Dendritic cell treated with granulocyte-macrophage colony-stimulating factor and Interleukin-4, amounts not matched to agents 40 ng/mL and 50 ng/mL, for 4 days (primary cell): ENCODE results near the gene ADAMTS2.

Experiments used
- H3K27ac Mint-ChIP-seq: one replicate; pipeline ENCODE4 v1.8.0; 2022; ENCODE audit warnings: mild to moderate bottlenecking, mixed read lengths
- H3K27me3 Mint-ChIP-seq: one replicate; pipeline ENCODE4 v1.8.0; 2022; ENCODE audit warnings: mild to moderate bottlenecking, mixed read lengths
- H3K36me3 Mint-ChIP-seq: one replicate; pipeline ENCODE4 v1.8.0; 2022; ENCODE audit warnings: low read depth, mixed read lengths
- H3K4me1 Mint-ChIP-seq: one replicate; pipeline ENCODE4 v1.8.0; 2022; ENCODE audit warnings: low read depth, mixed read lengths
- H3K4me3 Mint-ChIP-seq: one replicate; pipeline ENCODE4 v1.8.0; 2022; ENCODE audit warnings: mild to moderate bottlenecking, moderate library complexity, mixed read lengths
- H3K9me3 Mint-ChIP-seq: one replicate; pipeline ENCODE4 v1.8.0; 2022; ENCODE audit warnings: mixed read lengths
- intact Hi-C: fragments of 100-400 bp; cut with micrococcal nuclease; formaldehyde crosslinking; loops from one replicate; pipeline ENCODE4 v1.15.0; 2022

The ADAMTS2 gene

DNA sequence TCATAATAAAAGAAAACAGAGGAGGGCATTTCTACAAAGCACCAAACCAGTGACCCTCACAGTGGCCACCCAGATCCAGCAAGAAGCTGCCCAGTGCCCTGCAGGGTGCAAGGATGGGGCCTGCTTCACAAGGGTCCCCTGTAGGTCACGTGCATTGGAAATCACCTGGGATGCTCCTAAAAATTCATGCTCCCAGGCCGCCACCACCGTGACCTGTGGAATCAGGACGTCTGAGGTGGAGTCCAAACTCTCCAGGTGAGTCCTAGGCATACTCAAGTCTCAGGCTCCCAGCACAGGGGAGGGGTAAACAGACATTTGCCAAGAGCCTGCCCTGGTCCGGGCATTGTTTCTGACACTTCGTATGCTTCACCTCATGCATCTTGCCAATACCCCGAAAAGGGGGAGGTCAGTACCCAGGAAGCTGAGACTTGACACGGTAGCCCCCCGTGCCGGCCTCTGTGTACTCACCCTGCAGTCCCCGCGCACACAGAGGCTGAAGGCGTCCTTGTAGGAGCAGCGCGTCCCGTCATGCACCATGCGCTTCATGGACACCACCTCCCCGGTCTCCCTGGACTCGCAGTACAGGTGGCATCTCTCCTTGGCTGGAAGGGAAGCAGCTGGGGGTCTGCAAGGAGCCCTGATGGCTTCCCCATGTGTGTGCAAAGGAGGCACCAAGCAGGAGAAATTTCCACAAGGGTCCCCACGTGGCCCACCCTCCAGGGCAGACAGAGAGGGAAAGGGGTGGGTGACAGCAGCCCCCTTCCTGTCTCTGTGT lies 209.6 kb downstream of the ADAMTS2 start:
- no peak overlapping the region for H3K27ac Mint-ChIP-seq
- peaks cover 12% of the 10 kb centered on the region for H3K9me3 Mint-ChIP-seq
- no peak overlapping the region for H3K4me3 Mint-ChIP-seq
- intact Hi-C loops = no loop called here
- H3K27me3 Mint-ChIP-seq = no peaks in the 10 kb centered on the region
- no peaks in the 10 kb centered on the region for H3K36me3 Mint-ChIP-seq
- H3K4me1 Mint-ChIP-seq = no peaks in the 10 kb centered on the region

DNA sequence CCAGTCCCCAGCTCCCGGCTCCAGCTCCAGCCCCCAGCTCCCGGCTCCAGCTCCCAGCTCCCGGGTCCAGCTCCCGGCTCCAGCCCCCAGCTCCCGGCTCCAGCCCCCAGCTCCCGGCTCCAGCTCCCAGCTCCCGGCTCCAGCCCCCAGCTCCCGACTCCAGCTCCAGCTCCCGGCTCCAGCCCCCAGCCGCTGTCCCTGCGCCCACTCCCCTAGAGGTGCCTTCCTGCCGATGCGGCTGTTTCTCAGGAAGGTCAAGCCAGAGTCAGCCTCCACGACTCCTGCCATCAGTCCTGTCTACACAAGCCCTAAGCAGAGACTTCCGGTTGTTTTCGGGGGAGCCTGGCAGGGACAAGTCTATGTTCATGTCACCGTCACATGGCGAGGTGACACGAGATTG lies 210.3 kb downstream of the ADAMTS2 start:
- Mint-ChIP-seq H3K4me3 (no peak overlapping the region), H3K27me3 (no peaks in the 10 kb centered on the region), H3K9me3 (peaks cover 15% of the 10 kb centered on the region), H3K27ac (no peak overlapping the region), H3K4me1 (no peaks in the 10 kb centered on the region), H3K36me3 (no peaks in the 10 kb centered on the region)
- intact Hi-C loops = no loop called here

DNA sequence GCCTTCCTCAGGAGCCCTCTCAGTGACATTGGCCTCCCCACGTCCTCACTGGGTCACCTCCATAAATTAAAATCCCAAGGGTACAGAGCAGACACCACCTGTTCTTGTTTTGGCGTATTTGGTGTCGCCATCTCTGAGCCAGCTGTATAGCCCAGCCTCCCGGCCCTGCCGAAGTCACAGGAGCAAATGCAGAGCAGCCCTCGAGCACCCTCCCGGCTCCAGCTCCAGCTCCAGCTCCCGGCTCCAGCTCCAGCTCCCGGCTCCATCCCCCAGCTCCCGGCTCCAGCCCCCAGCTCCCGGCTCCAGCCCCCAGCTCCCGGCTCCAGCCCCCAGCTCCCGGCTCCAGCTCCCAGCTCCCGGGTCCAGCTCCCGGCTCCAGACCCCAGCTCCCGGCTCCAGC lies 210.8 kb downstream of the ADAMTS2 start:
- intact Hi-C loops = no loop called here
- H3K4me3 Mint-ChIP-seq = no peak overlapping the region
- no peak overlapping the region for H3K27ac Mint-ChIP-seq

DNA sequence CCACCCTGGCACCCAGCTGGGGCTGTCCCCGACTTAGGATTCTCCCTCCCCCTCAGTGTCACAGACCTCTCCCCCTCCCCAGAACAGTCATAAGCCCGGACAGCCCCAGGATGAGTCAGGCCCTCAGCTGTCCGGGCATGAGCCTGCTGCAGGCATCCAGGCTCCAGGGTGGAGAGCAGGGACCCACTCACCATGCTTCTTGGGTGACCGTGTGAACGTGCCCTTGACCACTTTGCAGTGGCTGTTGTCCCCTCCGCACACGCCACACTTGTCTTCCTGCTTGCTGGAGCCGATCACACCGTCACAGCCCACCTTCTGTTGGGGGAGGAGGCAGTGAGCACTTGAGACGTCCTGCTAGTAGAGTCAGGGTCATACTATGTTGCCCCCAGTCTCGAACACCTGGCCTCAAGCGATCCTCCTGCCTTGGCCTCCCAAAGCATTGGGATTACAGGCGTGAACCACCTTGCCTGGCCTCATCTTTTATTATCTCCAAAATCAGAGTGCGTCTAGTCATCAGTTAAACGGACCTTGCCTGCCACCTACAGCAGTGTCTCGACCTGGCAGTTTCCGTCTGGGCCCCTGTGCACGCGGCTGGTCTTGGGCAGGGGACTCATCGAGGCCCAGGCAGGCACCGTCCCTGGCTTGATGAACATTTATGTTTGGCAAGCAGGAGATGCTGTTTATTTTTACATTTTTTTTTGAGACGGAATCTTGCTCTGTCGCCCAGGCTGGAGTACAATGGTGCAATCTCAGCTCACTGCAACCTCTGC lies 212.5 kb downstream of the ADAMTS2 start:
- H3K36me3 Mint-ChIP-seq = no peaks in the 10 kb centered on the region

More for the DNA sequence above, 210.8 kb downstream of the ADAMTS2 start:
- no peaks in the 10 kb centered on the region for H3K36me3 Mint-ChIP-seq
- H3K9me3 Mint-ChIP-seq = peaks cover 20% of the 10 kb centered on the region
- H3K4me1 Mint-ChIP-seq = no peaks in the 10 kb centered on the region
- H3K27me3 Mint-ChIP-seq = no peaks in the 10 kb centered on the region

DNA sequence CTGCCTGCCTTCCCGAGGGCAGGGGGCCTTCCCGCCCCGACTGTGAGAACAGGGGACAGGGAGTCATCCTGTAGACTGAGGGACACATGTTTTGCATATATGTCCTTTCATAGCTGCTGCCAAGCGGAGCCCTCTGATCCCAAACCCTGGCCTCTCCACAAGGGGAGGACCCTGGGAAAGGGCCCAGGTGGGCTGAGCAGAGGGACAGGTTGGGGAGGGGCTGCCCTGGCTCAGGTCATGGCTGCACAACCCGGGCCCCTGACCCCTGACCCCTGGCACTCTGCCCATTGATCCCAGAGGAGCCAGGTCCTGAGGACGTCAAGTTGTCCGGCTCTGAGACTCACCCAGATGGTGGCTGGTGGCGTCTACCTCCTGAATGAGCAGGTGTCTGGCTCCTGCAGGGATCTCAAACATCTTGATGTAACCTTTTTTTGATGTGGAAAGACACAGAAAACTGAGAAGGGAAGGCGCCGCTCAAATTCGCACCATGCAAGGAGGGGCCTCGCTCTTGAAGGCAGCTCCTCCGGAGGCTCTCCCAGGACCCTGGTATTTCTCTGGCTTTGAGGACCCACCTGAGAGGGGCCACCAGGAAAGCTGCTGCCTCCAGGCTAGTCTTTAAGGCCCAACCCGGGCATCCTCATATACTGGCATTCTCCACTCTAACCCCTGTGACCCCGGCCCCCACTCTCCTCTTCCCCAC lies 213.2 kb downstream of the ADAMTS2 start:
- Mint-ChIP-seq H3K4me1 (no peaks in the 10 kb centered on the region), H3K27ac (no peak overlapping the region), H3K36me3 (no peaks in the 10 kb centered on the region), H3K9me3 (peaks cover 34% of the 10 kb centered on the region), H3K4me3 (no peak overlapping the region), H3K27me3 (no peaks in the 10 kb centered on the region)
- intact Hi-C loops = no loop called here

More for the DNA sequence above, 212.5 kb downstream of the ADAMTS2 start:
- Mint-ChIP-seq H3K4me1 (no peaks in the 10 kb centered on the region), H3K9me3 (peaks cover 27% of the 10 kb centered on the region), H3K27me3 (no peaks in the 10 kb centered on the region), H3K27ac (no peak overlapping the region), H3K4me3 (no peak overlapping the region)
- intact Hi-C loops = no loop called here

DNA sequence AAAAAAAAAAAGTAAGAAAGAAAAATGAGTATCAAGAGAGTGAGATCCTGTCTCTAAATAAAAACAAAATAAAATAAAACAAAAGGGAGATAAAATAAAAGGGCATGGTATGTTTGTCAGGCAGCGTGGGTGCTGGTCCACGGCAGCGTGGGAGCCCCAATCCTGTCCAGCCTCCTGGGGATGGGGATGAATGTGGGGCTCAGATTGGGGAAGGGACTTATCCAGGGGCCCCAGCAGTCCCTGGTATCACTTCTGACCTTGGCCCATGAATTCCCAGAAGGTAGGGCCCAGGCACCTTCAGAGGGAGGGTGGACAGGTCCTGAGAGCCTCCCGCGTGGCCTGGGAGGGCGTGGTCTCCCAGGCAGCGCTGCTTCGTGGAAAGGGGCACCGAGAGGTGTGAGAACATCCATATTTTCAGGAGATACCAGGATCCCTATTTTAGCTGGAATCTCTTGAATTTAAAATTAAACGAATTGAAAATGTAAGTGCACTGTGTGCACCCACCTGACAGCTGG lies 213.9 kb downstream of the ADAMTS2 start:
- no peak overlapping the region for H3K4me3 Mint-ChIP-seq
- no peaks in the 10 kb centered on the region for H3K4me1 Mint-ChIP-seq
- H3K9me3 Mint-ChIP-seq = peaks cover 41% of the 10 kb centered on the region
- H3K27ac Mint-ChIP-seq = no peak overlapping the region
- intact Hi-C loops = no loop called here
- H3K27me3 Mint-ChIP-seq = no peaks in the 10 kb centered on the region
- no peaks in the 10 kb centered on the region for H3K36me3 Mint-ChIP-seq

DNA sequence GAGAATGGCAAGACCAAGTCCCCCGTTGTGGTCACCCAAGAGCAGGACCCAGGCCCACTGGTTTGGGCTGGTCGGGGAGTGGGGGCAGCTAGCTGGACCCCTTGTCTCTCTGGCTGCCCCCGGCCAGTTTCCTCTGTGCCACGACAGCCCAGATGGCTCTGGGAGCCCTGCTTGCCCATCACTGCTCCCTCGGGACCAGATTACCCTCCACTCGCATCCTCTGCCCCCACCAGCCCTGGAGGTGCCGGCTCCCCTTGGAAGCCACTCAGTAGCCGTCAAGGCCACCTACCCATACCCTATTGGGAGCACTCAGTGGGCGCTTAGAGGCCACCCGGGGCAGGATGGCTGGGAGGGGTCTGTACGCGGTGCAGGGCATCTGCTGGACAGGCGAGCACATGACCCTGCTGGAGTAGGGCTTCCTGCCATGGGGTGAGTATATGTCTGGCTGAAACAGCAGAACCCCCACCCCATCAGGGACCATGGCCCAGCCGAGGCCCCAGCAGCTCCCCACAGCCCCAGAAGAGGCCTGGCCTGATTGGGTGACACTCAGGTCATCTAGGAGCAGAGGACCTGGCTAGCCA lies 215.1 kb downstream of the ADAMTS2 start:
- H3K36me3 Mint-ChIP-seq = no peaks in the 10 kb centered on the region
- H3K4me3 Mint-ChIP-seq = no peak overlapping the region
- H3K4me1 Mint-ChIP-seq = no peaks in the 10 kb centered on the region
- no peaks in the 10 kb centered on the region for H3K27me3 Mint-ChIP-seq
- intact Hi-C loops = no loop called here
- H3K27ac Mint-ChIP-seq = no peak overlapping the region
- peaks cover 53% of the 10 kb centered on the region for H3K9me3 Mint-ChIP-seq

DNA sequence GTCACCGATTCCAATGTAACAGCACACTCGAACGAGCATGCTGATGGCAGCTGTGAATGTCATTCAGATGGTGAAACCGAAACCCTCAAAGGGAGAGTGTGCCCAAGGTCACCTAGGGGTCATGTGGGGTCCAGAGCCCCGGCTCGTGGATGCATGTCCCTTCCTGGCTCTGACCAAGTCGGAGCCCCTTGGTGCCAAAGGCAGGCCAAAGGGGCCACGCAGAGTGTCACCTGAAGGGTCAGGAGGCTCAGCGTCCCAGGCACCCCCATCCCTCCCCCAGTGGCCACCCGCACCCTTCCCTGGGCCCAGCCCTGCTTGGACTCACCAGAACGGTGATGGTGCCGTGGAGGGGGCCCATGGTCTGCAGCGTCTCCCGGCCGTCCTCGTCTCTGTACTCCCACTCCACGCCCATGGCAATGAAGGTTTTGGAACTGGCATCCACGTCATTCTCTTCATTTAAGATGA lies 215.6 kb downstream of the ADAMTS2 start:
- no peak overlapping the region for H3K27ac Mint-ChIP-seq
- no peaks in the 10 kb centered on the region for H3K36me3 Mint-ChIP-seq
- no peaks in the 10 kb centered on the region for H3K4me1 Mint-ChIP-seq
- H3K9me3 Mint-ChIP-seq = peaks cover 56% of the 10 kb centered on the region
- no peaks in the 10 kb centered on the region for H3K27me3 Mint-ChIP-seq
- H3K4me3 Mint-ChIP-seq = no peak overlapping the region
- intact Hi-C loops = no loop called here

DNA sequence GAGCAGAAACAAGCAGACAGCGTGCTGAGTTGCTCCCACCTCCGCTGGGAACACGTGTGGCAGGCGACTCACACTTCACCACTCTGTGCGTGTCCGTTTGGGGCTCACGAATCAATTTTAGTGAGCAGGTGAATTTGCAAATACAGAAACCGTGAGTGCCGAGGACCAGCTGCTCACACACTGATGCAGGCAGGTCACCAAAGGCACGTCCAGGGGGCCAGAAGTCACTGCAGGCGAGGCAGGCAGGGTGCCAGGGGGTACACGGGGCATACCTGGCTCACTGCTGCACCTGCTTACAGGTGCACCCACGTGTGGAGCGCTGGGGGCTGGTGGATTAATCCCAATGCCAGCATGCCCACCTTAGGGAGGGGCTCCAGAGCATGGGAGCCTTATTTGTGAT lies 216.3 kb downstream of the ADAMTS2 start:
- Mint-ChIP-seq H3K9me3 (peaks cover 56% of the 10 kb centered on the region), H3K36me3 (no peaks in the 10 kb centered on the region), H3K4me3 (no peak overlapping the region), H3K27me3 (no peaks in the 10 kb centered on the region), H3K27ac (no peak overlapping the region), H3K4me1 (no peaks in the 10 kb centered on the region)
- intact Hi-C loops = no loop called here

DNA sequence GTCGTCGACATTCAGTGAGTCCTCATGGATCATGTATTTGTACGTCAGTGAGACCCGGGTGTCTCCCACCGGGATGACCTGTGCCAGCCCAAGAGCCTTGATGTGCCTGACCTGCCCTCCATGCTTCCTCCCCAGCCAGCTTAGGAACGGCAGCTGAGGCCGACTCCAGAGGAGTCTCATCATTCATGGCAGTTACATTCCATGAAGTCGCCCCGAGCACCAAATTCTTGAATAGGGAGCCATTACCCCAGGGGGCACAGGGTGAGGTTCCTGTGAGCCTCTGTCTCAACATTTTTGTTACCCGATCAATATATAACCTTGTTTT lies 217.3 kb downstream of the ADAMTS2 start:
- no peak overlapping the region for H3K4me3 Mint-ChIP-seq
- no peaks in the 10 kb centered on the region for H3K36me3 Mint-ChIP-seq
- H3K27me3 Mint-ChIP-seq = no peaks in the 10 kb centered on the region
- H3K27ac Mint-ChIP-seq = no peak overlapping the region
- no peaks in the 10 kb centered on the region for H3K4me1 Mint-ChIP-seq
- H3K9me3 Mint-ChIP-seq = peaks cover 63% of the 10 kb centered on the region
- intact Hi-C loops = no loop called here

DNA sequence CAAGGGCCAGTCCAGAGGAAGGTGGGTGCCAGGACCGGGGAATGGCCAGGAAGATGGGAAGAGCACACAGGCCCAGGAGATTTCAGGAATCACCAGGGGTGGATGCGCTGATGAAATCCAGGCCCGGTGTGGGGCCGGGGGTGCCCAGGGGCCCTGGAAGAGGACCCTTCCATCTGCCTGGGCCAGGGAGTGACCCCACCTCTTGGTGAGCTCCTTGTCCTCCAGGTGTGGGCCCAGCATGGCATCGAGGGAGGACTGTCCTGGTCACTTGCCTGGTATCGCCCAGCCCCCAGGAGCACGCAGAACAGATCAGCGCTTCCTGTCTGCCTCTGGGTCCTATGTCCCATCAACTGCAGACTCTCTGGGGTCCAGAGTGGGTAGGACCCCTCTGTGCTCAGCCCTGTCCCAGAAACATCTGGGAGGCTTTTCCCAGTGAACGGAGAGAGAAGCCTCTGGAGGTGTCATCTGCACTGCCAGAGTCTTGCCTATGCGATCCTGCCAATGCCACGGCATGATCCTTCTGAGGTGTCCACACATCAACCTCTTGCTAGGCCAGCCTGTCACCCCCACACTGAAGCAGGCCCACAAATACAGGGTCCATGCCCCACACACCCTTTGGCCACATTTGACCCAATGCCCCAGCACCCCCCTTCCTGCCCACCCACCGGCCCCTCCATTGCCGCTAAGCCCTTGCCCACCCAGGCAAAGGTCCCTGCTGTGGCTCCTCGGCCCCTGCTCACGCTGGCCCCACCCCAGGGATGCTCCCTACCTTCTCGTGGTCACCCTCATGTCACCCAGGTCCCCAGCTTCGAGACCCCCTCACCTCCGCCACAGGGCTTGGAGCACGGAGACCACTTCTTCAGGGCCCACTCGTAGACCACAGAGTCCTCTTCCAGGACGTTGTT lies 217.9 kb downstream of the ADAMTS2 start:
- Mint-ChIP-seq H3K27ac (no peak overlapping the region), H3K27me3 (no peaks in the 10 kb centered on the region), H3K36me3 (no peaks in the 10 kb centered on the region), H3K4me3 (no peak overlapping the region), H3K4me1 (no peaks in the 10 kb centered on the region), H3K9me3 (peaks cover 68% of the 10 kb centered on the region)
- intact Hi-C loops = no loop called here

DNA sequence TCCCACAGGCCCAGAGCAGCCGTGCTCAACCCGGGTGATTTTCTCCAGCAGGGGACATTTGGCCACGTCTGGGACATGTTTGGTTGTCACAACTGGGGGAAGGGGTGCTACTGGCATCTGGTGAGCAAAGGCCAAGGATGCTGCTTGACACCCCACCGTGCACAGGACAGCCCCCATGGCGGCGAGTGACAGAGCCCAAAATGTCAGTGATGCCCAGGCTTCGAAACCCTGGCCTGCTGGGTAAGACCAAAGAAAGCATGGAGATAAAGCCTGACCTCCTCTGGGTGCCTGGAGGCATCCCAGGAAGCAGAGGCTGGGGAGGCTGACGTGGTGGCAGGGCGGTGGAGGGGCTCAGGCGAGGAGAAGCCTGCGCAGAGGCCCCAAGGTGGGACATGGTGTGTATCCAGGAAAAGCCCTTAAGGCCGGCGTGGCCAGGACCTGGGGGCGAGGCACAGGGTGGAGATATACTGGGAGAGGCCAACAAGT lies 218.7 kb downstream of the ADAMTS2 start:
- H3K4me3 Mint-ChIP-seq = no peak overlapping the region
- intact Hi-C loops = no loop called here
- no peaks in the 10 kb centered on the region for H3K27me3 Mint-ChIP-seq

More for the DNA sequence above, 218.7 kb downstream of the ADAMTS2 start:
- no peak overlapping the region for H3K27ac Mint-ChIP-seq
- peaks cover 77% of the 10 kb centered on the region for H3K9me3 Mint-ChIP-seq
- no peaks in the 10 kb centered on the region for H3K4me1 Mint-ChIP-seq
- no peaks in the 10 kb centered on the region for H3K36me3 Mint-ChIP-seq
